Measurements from ENCODE around the gene DSCAM. TPM values are rescaled to one million over a fixed set of nuclear protein-coding genes. Genes with fewer than 3 reads are reported as not detected.
"Not testable (repeated sequence)": the region's sequence is repeated elsewhere in the genome, so short reads cannot be mapped to it uniquely, and the experiment has no call there.

DSCAM gene
- total RNA-seq, 1 donor from 2014 or later: not detected

DNA sequence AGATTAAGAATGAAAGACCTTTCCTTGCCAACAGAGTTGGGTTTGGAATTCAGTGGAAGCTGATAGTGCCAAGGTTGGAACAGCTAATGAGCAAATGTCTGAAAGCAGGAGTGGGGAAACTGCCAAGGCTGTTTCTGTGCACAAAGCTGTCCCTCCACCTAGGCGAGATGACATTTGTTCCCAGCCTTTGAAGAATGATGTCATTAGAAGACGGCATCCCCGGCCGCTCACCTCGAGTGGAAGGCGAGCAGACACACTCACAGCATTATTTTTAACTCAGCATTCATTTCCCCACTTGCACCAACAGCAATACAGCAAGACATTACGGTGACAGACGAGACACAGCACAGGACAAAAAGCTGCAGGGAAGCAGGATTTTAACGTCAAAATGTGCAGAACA, 515.8 kb downstream of the DSCAM start:
- Histone ChIP-seq H3K4me3 (no peak overlapping the region), H3K36me3 (no peaks in the 10 kb centered on the region), H3K27ac (no peak overlapping the region), H3K4me1 (no peaks in the 10 kb centered on the region), H3K27me3 (no peaks in the 10 kb centered on the region), H3K9me3 (no peaks in the 10 kb centered on the region)
- intact Hi-C loops (cut with DNase I): no loop called here
- no peak for DNase-seq (ENCODE audit: low spot score in 2 of 2)
- TF ChIP-seq, protein P1, sequence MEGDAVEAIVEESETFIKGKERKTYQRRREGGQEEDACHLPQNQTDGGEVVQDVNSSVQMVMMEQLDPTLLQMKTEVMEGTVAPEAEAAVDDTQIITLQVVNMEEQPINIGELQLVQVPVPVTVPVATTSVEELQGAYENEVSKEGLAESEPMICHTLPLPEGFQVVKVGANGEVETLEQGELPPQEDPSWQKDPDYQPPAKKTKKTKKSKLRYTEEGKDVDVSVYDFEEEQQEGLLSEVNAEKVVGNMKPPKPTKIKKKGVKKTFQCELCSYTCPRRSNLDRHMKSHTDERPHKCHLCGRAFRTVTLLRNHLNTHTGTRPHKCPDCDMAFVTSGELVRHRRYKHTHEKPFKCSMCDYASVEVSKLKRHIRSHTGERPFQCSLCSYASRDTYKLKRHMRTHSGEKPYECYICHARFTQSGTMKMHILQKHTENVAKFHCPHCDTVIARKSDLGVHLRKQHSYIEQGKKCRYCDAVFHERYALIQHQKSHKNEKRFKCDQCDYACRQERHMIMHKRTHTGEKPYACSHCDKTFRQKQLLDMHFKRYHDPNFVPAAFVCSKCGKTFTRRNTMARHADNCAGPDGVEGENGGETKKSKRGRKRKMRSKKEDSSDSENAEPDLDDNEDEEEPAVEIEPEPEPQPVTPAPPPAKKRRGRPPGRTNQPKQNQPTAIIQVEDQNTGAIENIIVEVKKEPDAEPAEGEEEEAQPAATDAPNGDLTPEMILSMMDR (IDR thresholded peaks at IDR 0.05): no peak

DNA sequence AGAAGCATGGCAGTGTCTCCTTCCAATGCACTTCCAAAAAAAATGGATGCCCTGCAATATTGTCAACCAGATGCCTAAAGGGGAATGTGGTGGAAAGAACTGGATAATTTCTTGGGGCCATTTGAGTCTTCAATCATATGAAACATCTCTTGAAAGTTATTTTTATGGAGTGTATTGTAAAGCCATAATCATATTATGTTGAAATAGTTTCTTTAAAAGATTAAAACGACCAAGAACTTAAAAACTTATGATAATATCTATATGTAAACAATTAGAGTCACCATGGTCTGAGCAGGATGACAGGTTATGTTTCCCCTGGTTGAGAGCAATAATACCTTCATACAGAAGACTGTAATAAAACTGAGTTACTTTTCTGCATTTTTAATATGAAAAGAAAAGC, 522.6 kb downstream of the DSCAM start:
- intact Hi-C loops (cut with DNase I): no loop called here
- TF ChIP-seq, protein P1 (IDR thresholded peaks at IDR 0.05): no peak
- Histone ChIP-seq H3K4me3 (no peak overlapping the region), H3K27ac (no peak overlapping the region), H3K36me3 (no peaks in the 10 kb centered on the region), H3K27me3 (no peaks in the 10 kb centered on the region), H3K9me3 (no peaks in the 10 kb centered on the region), H3K4me1 (no peaks in the 10 kb centered on the region)
- no peak for DNase-seq (ENCODE audit: low spot score in 2 of 2)

DNA sequence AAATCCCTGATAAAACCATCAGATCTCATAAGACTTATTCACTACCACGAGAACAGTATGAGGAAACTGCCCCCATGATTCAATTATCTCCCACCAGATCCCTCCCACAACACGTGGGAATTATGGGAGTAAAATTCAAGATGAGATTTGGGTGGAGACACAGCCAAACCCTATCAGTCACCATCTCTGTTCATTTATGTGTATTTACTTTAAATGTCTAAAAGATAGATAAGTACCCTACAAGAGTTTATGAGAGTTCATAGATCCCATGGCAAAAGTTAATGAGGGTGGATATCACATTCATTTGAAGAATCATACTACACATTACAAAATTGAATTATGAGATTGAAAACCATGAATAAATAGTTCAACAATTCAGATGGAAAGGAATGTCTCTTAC, 526.2 kb downstream of the DSCAM start:
- H3K36me3 ChIP-seq; intact Hi-C loops (cut with DNase I); H3K27ac ChIP-seq; DNase-seq (ENCODE audit: low spot score in 2 of 2); H3K9me3 ChIP-seq; H3K4me3 ChIP-seq; H3K4me1 ChIP-seq; H3K27me3 ChIP-seq: not testable (repeated sequence)

DNA sequence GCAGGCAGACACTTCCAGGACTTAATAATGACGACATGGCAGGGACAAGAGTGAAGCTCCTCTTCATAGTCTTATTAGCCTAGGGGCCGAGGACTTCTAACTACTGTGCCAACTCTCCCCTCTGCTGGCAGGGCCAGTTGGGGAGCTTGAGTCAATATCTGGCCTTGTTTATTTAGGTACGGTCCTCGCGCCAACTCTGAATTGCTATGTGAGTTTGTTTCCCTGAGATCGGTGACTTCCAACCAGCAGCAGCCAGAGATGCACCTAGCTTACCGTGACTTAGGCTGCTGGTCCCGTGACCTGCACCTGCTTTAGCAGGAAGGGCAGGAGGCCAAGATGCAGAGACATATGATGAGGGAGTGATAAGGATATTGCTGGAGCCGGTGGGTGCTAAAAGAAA, 528.6 kb downstream of the DSCAM start:
- no peaks in the 10 kb centered on the region for H3K27me3 ChIP-seq
- TF ChIP-seq, protein P1 (IDR thresholded peaks at IDR 0.05): no peak
- DNase-seq (ENCODE audit: low spot score in 2 of 2): no peak
- no peak overlapping the region for H3K27ac ChIP-seq
- intact Hi-C loops (cut with DNase I): no loop called here
- no peaks in the 10 kb centered on the region for H3K9me3 ChIP-seq
- no peaks in the 10 kb centered on the region for H3K36me3 ChIP-seq
- no peak overlapping the region for H3K4me3 ChIP-seq
- H3K4me1 ChIP-seq: no peaks in the 10 kb centered on the region

DNA sequence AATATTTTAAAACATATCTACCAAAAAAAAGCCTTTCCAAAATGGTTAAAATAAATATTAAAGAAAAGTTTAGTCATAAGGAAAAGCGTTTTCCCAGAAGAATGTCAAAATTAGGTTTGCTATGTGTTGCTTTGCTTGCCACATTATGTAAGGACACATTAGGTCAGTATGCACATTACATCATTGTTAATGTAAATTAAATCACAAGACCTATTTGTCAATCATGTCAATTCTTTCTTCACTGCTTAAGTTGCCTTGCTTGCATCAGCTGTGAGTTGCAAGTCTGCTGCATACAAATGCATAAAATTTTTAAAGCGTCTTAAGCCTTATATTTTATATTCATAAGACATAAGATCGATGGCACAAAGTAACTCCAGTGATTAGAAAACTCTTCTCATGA, 530.9 kb downstream of the DSCAM start:
- intact Hi-C loops (cut with DNase I): no loop called here
- H3K4me1 ChIP-seq: no peaks in the 10 kb centered on the region
- no peaks in the 10 kb centered on the region for H3K9me3 ChIP-seq
- no peak overlapping the region for H3K4me3 ChIP-seq
- DNase-seq (ENCODE audit: low spot score in 2 of 2): no peak
- no peaks in the 10 kb centered on the region for H3K27me3 ChIP-seq
- no peaks in the 10 kb centered on the region for H3K36me3 ChIP-seq
- no peak overlapping the region for H3K27ac ChIP-seq
- TF ChIP-seq, protein P1 (IDR thresholded peaks at IDR 0.05): no peak

DNA sequence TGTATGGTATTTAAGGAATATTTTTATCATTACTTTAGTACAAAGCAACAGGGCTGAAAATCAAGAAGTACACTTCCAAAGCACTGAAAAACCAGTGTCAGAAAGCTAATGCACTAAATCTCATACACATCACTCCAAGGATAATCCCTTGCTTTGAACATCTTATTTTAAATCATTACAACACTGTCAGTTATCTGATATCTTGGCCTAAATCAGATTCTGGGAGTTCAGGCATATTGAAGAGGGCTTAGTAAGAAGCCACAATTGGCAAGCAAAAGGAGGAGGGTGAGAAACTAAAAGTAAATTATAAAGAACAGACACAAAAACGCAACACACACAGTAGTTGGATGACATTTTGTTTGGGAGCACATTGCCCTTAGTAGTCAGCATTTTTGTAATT, 531.3 kb downstream of the DSCAM start:
- TF ChIP-seq, protein P1 (IDR thresholded peaks at IDR 0.05): no peak
- Histone ChIP-seq H3K36me3 (no peaks in the 10 kb centered on the region), H3K27me3 (no peaks in the 10 kb centered on the region), H3K27ac (no peak overlapping the region), H3K9me3 (no peaks in the 10 kb centered on the region), H3K4me3 (no peak overlapping the region), H3K4me1 (no peaks in the 10 kb centered on the region)
- no peak for DNase-seq (ENCODE audit: low spot score in 2 of 2)
- intact Hi-C loops (cut with DNase I): no loop called here
